ENCODE data around the gene COL7A1. TPM values are rescaled to one million over a fixed set of nuclear protein-coding genes. Genes with fewer than 3 reads are reported as not detected.

COL7A1 gene
- total and polyA plus RNA-seq, 2 experiments from 2014 or later: 4.0 to 7.9 TPM

GRCh38 chr3:48565591-48566400 is 29.3 kb downstream of the COL7A1 start (continued):
- TF ChIP-seq, protein P1, sequence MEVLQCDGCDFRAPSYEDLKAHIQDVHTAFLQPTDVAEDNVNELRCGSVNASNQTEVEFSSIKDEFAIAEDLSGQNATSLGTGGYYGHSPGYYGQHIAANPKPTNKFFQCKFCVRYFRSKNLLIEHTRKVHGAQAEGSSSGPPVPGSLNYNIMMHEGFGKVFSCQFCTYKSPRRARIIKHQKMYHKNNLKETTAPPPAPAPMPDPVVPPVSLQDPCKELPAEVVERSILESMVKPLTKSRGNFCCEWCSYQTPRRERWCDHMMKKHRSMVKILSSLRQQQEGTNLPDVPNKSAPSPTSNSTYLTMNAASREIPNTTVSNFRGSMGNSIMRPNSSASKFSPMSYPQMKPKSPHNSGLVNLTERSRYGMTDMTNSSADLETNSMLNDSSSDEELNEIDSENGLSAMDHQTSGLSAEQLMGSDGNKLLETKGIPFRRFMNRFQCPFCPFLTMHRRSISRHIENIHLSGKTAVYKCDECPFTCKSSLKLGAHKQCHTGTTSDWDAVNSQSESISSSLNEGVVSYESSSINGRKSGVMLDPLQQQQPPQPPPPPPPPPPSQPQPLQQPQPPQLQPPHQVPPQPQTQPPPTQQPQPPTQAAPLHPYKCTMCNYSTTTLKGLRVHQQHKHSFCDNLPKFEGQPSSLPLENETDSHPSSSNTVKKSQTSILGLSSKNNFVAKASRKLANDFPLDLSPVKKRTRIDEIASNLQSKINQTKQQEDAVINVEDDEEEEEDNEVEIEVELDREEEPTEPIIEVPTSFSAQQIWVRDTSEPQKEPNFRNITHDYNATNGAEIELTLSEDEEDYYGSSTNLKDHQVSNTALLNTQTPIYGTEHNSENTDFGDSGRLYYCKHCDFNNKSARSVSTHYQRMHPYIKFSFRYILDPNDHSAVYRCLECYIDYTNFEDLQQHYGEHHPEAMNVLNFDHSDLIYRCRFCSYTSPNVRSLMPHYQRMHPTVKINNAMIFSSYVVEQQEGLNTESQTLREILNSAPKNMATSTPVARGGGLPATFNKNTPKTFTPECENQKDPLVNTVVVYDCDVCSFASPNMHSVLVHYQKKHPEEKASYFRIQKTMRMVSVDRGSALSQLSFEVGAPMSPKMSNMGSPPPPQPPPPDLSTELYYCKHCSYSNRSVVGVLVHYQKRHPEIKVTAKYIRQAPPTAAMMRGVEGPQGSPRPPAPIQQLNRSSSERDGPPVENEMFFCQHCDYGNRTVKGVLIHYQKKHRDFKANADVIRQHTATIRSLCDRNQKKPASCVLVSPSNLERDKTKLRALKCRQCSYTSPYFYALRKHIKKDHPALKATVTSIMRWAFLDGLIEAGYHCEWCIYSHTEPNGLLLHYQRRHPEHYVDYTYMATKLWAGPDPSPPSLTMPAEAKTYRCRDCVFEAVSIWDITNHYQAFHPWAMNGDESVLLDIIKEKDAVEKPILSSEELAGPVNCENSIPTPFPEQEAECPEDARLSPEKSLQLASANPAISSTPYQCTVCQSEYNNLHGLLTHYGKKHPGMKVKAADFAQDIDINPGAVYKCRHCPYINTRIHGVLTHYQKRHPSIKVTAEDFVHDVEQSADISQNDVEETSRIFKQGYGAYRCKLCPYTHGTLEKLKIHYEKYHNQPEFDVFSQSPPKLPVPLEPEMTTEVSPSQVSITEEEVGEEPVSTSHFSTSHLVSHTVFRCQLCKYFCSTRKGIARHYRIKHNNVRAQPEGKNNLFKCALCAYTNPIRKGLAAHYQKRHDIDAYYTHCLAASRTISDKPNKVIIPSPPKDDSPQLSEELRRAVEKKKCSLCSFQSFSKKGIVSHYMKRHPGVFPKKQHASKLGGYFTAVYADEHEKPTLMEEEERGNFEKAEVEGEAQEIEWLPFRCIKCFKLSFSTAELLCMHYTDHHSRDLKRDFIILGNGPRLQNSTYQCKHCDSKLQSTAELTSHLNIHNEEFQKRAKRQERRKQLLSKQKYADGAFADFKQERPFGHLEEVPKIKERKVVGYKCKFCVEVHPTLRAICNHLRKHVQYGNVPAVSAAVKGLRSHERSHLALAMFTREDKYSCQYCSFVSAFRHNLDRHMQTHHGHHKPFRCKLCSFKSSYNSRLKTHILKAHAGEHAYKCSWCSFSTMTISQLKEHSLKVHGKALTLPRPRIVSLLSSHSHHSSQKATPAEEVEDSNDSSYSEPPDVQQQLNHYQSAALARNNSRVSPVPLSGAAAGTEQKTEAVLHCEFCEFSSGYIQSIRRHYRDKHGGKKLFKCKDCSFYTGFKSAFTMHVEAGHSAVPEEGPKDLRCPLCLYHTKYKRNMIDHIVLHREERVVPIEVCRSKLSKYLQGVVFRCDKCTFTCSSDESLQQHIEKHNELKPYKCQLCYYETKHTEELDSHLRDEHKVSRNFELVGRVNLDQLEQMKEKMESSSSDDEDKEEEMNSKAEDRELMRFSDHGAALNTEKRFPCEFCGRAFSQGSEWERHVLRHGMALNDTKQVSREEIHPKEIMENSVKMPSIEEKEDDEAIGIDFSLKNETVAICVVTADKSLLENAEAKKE (CRISPR knock-in tag; IDR thresholded peaks at IDR 0.05): no peak
- no peak for TF ChIP-seq CREB1 (CRISPR knock-in tag; IDR thresholded peaks at IDR 0.05; ENCODE audit: low read depth)
- TF ChIP-seq ETS1 (IDR thresholded peaks at IDR 0.05): no peak

GRCh38 chr3:48565186-48565585 is 29.9 kb downstream of the COL7A1 start:
- Mint-ChIP-seq H3K9me3 (no peaks in the 10 kb centered on the region; the same call in 2 of the 3 replicates), H3K36me3 (ENCODE audit: low read depth) (no peaks in the 10 kb centered on the region; the same call in 2 of the 3 replicates), H3K27me3 (ENCODE audit: insufficient read depth, low read depth, poor library complexity) (peaks cover 16% of the 10 kb centered on the region), H3K27ac (no peak overlapping the region), H3K4me1 (peaks cover 26% of the 10 kb centered on the region), H3K4me3 (no peak overlapping the region)
- no peak for DNase-seq (ENCODE audit: low spot score)
- H3F3A ChIP-seq (replicated peaks; ENCODE audit: low read depth): 0 out of 2 replicates have a peak, but pooled peaks cover 3% of the 10 kb centered on the region
- H3K4me2 ChIP-seq: no peak overlapping the region
- no peak for ATAC-seq
- peaks cover 18% of the 10 kb centered on the region; the same call in 1 of the 2 replicates for H3K4me1 ChIP-seq (ENCODE audit: insufficient read depth)
- H3K36me3 ChIP-seq (ENCODE audit: insufficient read depth): no peaks in the 10 kb centered on the region
- no peaks in the 10 kb centered on the region for H3K27me3 ChIP-seq (ENCODE audit: insufficient read depth)
- H3K79me2 ChIP-seq (replicated peaks; ENCODE audit: insufficient read depth): no peaks in the 10 kb centered on the region
- H3K27ac ChIP-seq (ENCODE audit: low read depth): no peak overlapping the region
- no peaks in the 10 kb centered on the region for H4K20me1 ChIP-seq (replicated peaks; ENCODE audit: insufficient read depth)
- no peaks in the 10 kb centered on the region for H3K9me2 ChIP-seq (ENCODE audit: insufficient read depth)
- H3K4me3 ChIP-seq: no peak overlapping the region
- H2AFZ ChIP-seq: no peak overlapping the region
- TF ChIP-seq EZH2phosphoT487 (IDR thresholded peaks at IDR 0.05; ENCODE audit: unreplicated experiment) (no peak), POLR2AphosphoS5 (IDR thresholded peaks at IDR 0.05; ENCODE audit: low read depth) (no peak)
- TF ChIP-seq, protein P1 (CRISPR knock-in tag; IDR thresholded peaks at IDR 0.05): no peak
